Frontal cortex (tissue), 4 donors: ENCODE results near the gene ZNHIT2. TPM values are rescaled to one million over a fixed set of nuclear protein-coding genes. Genes with fewer than 3 reads are reported as not detected.

Source experiments
- DNase-seq, 2 donors: peaks; one replicate each; pipeline ENCODE4 v3.0.0; 2012; ENCODE audit warnings: low spot score in 2 of 2
- FAIRE-seq: peaks from 2 replicates; lab custom pipeline; 2012; peaks lifted over from hg19 to GRCh38; lab: Jason Lieb, UNC
- small RNA-seq: library from RNA; depleted of rRNA; stranded (forward); fragments of <200 nt; gene quantifications from one replicate; pipeline ENCODE3, GENCODE V24; 2014
- total RNA-seq: library from RNA; depleted of rRNA; stranded (reverse); fragments of >200 nt; gene quantifications from one replicate; pipeline ENCODE4 v1.2.3, GENCODE V29; 2014
- donor health status: control.
- donor health status: control.
- donor health status: control.

The ZNHIT2 gene
- total RNA-seq, 1 donor from 2014 or later: 6.1 TPM

- DNase-seq: no peak
- no peak for FAIRE-seq
These were observed 32.7 kb downstream of the ZNHIT2 start for GRCh38 chr11:65084598-65085375.

- DNase-seq: peak; percentile 97 to 99
- no peak for FAIRE-seq
These were observed 33.5 kb downstream of the ZNHIT2 start, which contains the start of the genes CDCA5 and ZFPL1 for GRCh38 chr11:65083834-65084597. Gene CDCA5, minus strand, starts transcription at chr11:65084040. Its CDS starts 62 bp downstream, at chr11:65083978. Gene ZFPL1, plus strand, starts transcription at chr11:65084222. Its CDS starts 477 bp downstream, at chr11:65084699.

DNA sequence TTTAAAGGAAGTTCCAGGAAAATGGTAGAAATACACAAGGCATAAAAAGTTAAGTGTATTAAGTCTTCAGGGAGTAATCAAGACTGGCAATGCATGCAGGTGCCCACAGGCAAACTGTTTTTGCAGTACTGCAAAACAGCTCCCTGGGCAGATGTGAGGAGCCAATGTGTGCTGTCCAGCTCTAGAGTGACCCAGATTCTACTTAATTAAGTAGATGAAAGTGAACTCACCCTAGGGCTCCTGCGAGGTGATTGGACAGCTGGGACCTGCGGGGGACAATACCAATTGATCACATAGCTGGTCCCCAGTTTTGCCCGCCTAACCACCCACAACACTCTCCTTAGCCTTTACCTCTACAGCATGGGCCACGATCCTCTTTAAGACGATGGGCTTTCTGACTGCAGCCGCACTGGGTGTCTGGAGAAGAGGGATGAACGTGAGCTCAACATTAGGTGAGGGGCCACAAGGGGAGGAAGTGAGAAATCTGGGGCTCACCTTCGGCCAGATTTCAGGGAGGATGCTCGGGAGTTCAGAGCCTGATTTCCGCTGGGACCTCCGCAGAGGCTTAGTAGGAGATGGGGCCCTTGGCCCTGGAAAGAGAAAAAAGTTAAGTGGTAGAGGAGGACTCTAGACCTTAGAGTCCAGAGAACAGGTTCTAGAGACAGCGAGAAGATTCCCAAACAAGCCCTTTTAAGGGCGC, 34.2 kb downstream of the ZNHIT2 start:
- FAIRE-seq (no peak), DNase-seq (no peak)

DNA sequence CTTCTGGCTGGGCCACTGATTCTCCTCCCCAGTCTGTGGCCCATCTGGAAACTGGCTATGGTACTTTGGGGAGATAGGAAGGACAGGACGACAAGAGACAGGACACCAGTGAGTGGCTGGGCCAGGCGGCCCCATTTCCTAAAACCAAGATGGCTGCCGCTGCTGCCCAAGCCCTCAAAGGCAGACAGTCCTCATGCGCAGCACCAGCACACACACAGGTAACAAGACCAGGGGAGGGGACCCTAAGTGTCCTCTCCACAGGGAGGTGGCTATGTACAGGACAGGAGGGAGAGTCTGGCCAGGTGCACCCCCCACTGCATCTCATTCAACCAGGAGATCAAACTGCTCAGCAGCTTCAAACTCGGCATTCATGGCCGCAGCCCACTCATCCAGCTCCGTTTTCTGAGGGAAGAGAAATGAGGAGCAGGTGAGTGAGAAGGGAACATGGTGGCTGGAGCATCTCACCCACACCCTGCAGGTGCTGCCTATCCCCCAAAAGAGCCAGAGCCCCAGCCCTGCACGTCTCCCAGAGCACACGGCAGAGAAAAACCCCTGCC, 38.6 kb downstream of the ZNHIT2 start:
- FAIRE-seq (no peak), DNase-seq (no peak)

- no peak for FAIRE-seq
- no peak for DNase-seq
These were observed 39.4 kb downstream of the ZNHIT2 start for GRCh38 chr11:65078151-65078550.

DNA sequence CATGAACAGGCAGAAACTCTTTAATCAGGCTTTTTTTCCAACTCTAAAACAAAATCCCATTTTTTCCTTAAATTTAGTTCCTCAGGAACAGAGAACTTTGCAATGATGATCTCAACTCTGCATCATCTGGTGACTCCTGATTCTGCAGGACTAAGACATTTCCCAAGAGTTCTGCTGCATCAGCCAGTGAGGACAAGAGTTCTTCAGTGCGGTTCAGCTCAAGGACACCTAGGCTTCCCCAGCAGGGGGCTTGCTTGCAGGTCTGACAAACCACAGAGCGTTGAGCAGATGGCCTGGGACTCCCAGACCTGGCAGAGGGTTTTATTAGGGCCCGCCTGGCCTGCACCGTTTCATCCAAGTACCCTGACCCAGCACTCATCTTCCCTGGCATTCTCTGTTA, 40.0 kb downstream of the ZNHIT2 start:
- FAIRE-seq: no peak

DNA sequence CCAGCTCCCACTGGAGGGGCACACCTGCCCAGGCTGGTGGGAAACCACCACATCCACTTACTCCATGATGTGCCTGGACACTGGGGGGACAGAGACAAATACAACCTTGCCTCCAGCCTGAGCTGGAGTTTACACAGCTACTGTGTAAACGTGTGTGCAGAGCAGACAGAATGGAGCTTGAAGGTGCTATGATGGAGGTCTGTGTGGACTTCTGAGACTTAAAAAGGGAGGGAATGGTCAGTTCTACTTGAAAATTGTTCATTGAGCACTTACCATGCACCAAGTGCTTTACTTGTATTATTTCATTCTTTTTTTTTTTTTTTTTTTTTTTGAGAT, 44.9 kb downstream of the ZNHIT2 start:
- DNase-seq (no peak), FAIRE-seq (no peak)

More for the DNA sequence above, 40.0 kb downstream of the ZNHIT2 start:
- no peak for DNase-seq

DNA sequence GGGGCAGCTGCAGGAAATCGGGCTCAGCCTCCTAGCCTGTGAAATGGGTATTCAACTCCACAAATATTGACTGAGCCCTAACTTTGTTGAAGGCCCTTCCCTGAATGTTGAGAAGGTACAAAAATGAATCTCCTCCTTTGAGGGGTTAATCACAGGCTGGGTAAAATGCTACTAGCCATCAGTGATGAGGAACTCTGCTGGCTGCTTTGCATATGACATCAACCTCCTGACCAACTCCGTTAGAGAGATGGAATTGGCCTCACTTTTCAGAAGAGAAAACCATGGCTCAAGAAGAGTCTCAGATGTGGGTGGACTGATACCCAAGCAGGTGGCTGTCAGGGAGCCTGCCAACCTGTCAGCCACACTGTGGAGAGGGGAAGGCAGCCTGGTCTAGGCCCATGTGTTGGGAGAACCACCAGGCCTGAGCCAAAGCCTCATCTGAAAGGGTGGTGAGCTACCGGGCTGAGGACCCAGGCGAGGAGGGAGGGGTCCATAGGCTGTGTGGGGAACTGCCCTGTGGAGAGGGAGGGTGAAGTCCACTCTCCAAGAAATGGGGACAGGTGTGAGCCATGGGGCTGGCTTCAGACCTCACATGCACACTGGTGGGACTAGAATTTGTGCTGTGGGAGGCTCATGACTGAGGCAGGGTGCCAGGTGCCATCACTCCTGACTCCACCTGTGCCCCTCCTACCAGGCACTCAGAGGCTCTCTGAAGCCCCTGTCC, 45.4 kb downstream of the ZNHIT2 start:
- no peak for FAIRE-seq
- no peak for DNase-seq

GRCh38 chr11:65069217-65069616, 48.3 kb downstream of the ZNHIT2 start:
- FAIRE-seq (no peak), DNase-seq (no peak)

DNA sequence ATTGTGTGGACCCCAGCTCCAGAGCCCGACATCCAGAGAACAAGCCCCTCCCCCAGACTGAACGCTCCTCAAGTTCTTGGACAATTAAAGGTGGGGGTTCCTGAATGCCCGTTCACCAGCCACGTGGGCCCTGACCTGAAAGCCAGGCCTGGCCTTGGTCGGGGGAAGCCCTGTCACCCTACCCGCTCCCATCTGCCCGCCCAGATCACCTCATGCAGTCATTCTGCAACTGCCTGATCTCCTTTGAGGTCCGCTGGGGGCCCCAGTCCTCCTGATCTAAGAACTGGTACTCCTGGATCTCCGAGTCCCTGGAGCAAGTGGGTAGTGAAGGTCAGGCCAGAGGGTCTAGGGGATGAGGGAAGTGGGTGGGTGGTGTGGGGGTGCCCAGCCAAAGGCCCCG, 50.1 kb downstream of the ZNHIT2 start:
- no peak for DNase-seq
- FAIRE-seq: no peak

DNA sequence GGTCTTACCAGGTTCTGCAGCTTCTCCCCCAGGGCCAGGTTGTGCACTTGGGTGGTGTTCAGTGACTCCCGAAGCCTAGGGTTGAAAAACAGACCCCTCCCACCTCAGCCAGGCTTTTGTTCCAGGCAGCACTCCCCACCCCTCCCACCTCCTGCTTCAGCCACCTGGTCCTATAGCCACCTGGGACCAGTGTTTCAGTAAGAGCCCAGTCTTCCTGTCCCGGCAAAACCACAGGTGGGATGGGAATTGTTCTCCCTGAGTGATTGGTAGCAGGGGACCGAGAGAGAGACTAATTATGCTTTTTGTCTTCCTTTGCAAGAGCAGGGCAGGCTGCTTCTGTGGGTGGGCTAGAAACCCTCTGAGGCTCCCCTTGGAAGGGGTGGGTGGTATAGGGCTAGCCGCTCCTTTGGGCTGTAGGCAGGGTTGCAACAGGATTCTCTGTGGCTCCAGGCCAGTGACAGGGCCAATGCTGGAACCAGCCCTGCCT, 50.7 kb downstream of the ZNHIT2 start:
- no peak for FAIRE-seq

More for the DNA sequence above, 50.7 kb downstream of the ZNHIT2 start:
- no peak for DNase-seq

Small RNA genes lying within 50 kb of the gene (small RNA-seq; reads per million reads assigned to genes)
- gene HIGD1AP10 (not detected), gene PDCL2P2 (not detected), gene RNU2-23P (4.4 reads per million, percentile 91 among the genes with 10 or more reads in this experiment)

Other genes starting within 250 kb of the ZNHIT2 start
- 23.6 TPM for gene EHD1, start 239.1 kb downstream of the ZNHIT2 start, total RNA-seq
- 7.3 TPM for gene ATG2A, start 200.5 kb downstream of the ZNHIT2 start, total RNA-seq
- gene PPP2R5B, start 193.0 kb downstream of the ZNHIT2 start, total RNA-seq: 27.3 TPM
- gene GPHA2, start 181.8 kb downstream of the ZNHIT2 start, total RNA-seq: not detected
- not detected for gene MAJIN, start 145.6 kb downstream of the ZNHIT2 start, total RNA-seq
- gene BATF2, start 120.7 kb downstream of the ZNHIT2 start, total RNA-seq: not detected
- gene ARL2, start 103.5 kb downstream of the ZNHIT2 start, total RNA-seq: 50.5 TPM
- gene SNX15, start 90.3 kb downstream of the ZNHIT2 start, total RNA-seq: 17.9 TPM
- gene SAC3D1, start 76.5 kb downstream of the ZNHIT2 start, total RNA-seq: 5.7 TPM
- gene NAALADL1, start 59.1 kb downstream of the ZNHIT2 start, total RNA-seq: 4.1 TPM
- 1.6 TPM for gene CDCA5, start 33.7 kb downstream of the ZNHIT2 start, total RNA-seq
- 11.8 TPM for gene ZFPL1, start 33.5 kb downstream of the ZNHIT2 start, total RNA-seq
- gene VPS51, start 21.5 kb downstream of the ZNHIT2 start, total RNA-seq: 229 TPM
- gene TM7SF2, start 5.8 kb downstream of the ZNHIT2 start, total RNA-seq: 54.6 TPM
- gene FAU, start 4.4 kb upstream of the ZNHIT2 start, total RNA-seq: 251 TPM
- 29.3 TPM for gene MRPL49, start 4.6 kb upstream of the ZNHIT2 start, total RNA-seq
- 7.7 TPM for gene SYVN1, start 16.8 kb upstream of the ZNHIT2 start, total RNA-seq
- not detected for gene SPDYC, start 52.5 kb upstream of the ZNHIT2 start, total RNA-seq
- 48.5 TPM for gene CAPN1, start 64.2 kb upstream of the ZNHIT2 start, total RNA-seq
- 2.9 TPM for gene POLA2, start 144.3 kb upstream of the ZNHIT2 start, total RNA-seq
- 6.1 TPM for gene CDC42EP2, start 197.2 kb upstream of the ZNHIT2 start, total RNA-seq
- 17.5 TPM for gene DPF2, start 216.2 kb upstream of the ZNHIT2 start, total RNA-seq
- 5.3 TPM for gene TIGD3, start 237.1 kb upstream of the ZNHIT2 start, total RNA-seq